PFSK-1 (cell line): Measurements from ENCODE around the gene ZNF525.

ENCODE experiments used
- FOXP2 ChIP-seq: optimal IDR thresholded peaks from 2 replicates; pipeline ENCODE3; 2011; ENCODE audit warnings: borderline replicate concordance, control low read depth, inconsistent platforms; ENCODE audit not compliant: insufficient read depth; ENCODE audit errors: extremely low read length, extremely low read depth
- POLR2AphosphoS5 ChIP-seq: IDR thresholded peaks from 2 replicates; pipeline ENCODE4 v1.6.1; 2012; ENCODE audit warnings: low read depth, mild to moderate bottlenecking, control low read depth, low read length, moderate library complexity
- SIN3A ChIP-seq: IDR thresholded peaks from 2 replicates; pipeline ENCODE4 v1.6.1; 2012; ENCODE audit warnings: mild to moderate bottlenecking, low read length, moderate library complexity, borderline replicate concordance; ENCODE audit not compliant: insufficient read depth
- TAF1 ChIP-seq: IDR thresholded peaks from 2 replicates; pipeline ENCODE4 v1.6.1; 2012; ENCODE audit warnings: low read length, control low read depth, borderline replicate concordance; ENCODE audit not compliant: insufficient read depth
- TF ChIP-seq, protein P1 (sequence below), 2 experiments: IDR thresholded peaks; 2 replicates each; pipeline versions ENCODE4 v1.6.1 to v1.8.0; 2011 to 2012; ENCODE audit warnings: low read depth in 2 of 2, low read length in 2 of 2, control low read depth in 1 of 2, inconsistent platforms in 1 of 2, mild to moderate bottlenecking in 1 of 2, moderate library complexity in 1 of 2; ENCODE audit not compliant: insufficient read depth in 1 of 2

DNA sequence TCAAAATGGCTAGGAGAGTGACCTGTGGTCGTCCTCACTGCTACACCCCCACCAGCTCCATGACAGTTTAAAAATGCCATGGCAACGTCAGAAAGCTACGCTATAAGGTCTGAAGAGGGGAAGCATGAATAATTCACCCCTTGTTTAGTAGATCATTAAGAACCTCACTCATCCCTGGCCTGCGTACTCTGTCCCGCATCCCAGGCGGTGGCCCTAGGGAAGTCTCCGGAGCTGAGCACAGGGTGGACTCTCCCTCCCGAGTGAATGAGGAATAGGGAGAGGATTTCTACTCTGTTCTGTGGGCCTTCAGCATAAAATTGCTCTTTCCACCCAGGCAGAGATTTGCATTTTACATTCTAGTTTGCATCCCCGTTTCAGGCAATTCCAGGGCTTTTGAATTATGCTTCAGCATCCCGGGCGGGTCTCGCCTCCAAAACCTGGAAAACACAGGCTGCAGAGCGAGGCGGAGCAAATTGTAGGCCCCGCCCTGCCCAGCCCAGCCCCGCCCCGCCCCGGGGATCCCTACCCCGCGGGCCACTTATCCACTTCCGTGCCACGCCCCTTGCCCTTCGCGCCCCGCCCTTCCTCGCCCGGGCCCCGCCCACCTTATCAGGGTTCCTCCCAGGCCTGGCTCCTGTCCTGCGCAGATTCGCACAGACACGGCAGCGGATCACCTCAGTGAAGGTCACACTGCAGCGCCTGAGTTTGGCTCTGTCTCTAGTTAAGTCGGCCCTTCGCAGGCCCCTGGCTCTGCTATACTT, 7.5 kb upstream of the ZNF525 start:
- no peak for TF ChIP-seq POLR2AphosphoS5
- no peak for TF ChIP-seq TAF1
- TF ChIP-seq, protein P1, sequence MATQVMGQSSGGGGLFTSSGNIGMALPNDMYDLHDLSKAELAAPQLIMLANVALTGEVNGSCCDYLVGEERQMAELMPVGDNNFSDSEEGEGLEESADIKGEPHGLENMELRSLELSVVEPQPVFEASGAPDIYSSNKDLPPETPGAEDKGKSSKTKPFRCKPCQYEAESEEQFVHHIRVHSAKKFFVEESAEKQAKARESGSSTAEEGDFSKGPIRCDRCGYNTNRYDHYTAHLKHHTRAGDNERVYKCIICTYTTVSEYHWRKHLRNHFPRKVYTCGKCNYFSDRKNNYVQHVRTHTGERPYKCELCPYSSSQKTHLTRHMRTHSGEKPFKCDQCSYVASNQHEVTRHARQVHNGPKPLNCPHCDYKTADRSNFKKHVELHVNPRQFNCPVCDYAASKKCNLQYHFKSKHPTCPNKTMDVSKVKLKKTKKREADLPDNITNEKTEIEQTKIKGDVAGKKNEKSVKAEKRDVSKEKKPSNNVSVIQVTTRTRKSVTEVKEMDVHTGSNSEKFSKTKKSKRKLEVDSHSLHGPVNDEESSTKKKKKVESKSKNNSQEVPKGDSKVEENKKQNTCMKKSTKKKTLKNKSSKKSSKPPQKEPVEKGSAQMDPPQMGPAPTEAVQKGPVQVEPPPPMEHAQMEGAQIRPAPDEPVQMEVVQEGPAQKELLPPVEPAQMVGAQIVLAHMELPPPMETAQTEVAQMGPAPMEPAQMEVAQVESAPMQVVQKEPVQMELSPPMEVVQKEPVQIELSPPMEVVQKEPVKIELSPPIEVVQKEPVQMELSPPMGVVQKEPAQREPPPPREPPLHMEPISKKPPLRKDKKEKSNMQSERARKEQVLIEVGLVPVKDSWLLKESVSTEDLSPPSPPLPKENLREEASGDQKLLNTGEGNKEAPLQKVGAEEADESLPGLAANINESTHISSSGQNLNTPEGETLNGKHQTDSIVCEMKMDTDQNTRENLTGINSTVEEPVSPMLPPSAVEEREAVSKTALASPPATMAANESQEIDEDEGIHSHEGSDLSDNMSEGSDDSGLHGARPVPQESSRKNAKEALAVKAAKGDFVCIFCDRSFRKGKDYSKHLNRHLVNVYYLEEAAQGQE (IDR thresholded peaks at IDR 0.05; ENCODE audit: insufficient read depth in 1 of 2, low read depth in 2 of 2, low read length in 2 of 2): no peak
- no peak for TF ChIP-seq SIN3A
- no peak for TF ChIP-seq FOXP2
